Loucy (cell line): ENCODE data around the gene NOVA2.

ENCODE experiments used
- EZH2phosphoT487 ChIP-seq: fragments of 200-600 bp; IDR thresholded peaks from 2 replicates; pipeline ENCODE4 v1.6.1; 2018; ENCODE audit warnings: antibody characterized with exemption, mild to moderate bottlenecking, moderate library complexity, borderline replicate concordance
- TF ChIP-seq, protein P1 (sequence below): fragments of 200-600 bp; sonication (generic); conservative IDR thresholded peaks from 2 replicates; pipeline ENCODE4 v1.5.1; 2014; ENCODE audit warnings: mild to moderate bottlenecking, antibody characterized with exemption, low read length

DNA sequence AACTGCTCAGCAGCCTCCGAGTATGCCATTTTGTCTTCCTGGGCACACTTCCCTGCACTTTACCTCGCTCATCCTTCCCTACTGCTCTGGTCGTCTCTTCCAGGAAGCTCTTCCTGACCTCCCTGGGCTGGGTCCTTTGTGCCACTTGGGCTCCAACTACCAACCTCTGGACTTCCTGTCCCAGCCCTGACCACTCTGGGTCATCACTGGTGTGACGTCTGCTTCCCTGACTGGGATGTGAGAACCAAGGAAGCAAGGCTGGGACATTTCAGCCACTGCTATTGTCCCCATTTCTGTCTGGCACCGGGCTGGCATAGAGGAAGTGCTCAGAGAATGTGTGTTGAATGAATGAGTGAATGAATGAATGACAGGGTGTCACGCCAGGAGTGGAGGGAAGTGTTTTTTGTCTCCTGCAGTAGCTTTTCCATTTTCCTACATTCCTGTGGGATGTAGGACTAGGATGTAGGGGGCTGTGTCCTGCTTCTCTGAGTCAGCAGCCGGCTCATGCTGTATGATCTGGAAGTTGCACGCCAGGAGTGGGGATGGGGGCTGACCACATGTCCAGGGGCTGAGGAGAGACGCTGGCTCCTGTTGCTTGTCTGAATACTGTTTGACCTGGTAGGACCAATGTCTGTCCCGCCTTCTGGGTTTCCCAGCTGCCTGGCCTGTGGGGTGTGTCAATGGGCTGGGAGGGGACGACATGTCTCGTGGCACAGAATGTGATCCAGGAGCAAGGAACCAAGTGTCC, 14.7 kb downstream of the NOVA2 start:
- TF ChIP-seq, protein P1, sequence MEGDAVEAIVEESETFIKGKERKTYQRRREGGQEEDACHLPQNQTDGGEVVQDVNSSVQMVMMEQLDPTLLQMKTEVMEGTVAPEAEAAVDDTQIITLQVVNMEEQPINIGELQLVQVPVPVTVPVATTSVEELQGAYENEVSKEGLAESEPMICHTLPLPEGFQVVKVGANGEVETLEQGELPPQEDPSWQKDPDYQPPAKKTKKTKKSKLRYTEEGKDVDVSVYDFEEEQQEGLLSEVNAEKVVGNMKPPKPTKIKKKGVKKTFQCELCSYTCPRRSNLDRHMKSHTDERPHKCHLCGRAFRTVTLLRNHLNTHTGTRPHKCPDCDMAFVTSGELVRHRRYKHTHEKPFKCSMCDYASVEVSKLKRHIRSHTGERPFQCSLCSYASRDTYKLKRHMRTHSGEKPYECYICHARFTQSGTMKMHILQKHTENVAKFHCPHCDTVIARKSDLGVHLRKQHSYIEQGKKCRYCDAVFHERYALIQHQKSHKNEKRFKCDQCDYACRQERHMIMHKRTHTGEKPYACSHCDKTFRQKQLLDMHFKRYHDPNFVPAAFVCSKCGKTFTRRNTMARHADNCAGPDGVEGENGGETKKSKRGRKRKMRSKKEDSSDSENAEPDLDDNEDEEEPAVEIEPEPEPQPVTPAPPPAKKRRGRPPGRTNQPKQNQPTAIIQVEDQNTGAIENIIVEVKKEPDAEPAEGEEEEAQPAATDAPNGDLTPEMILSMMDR: no peak
- TF ChIP-seq EZH2phosphoT487: no peak
